Prostate gland (tissue), 2 donors: ENCODE data around the gene MS4A2.
"Not testable (repeated sequence)": the region's sequence is repeated elsewhere in the genome, so short reads cannot be mapped to it uniquely, and the experiment has no call there.

Experiments used
- POLR2A ChIP-seq: fragments of 450-650 bp; IDR thresholded peaks from one replicate; pipeline ENCODE4 v1.6.1; 2016; ENCODE audit warnings: antibody characterized with exemption, mild to moderate bottlenecking
- TF ChIP-seq, protein P1 (sequence below), 4 experiments: fragments of 200-600 bp in 2 of 4; fragments of 450-650 bp in 2 of 4; sonication (generic) in 2 of 4; IDR thresholded peaks; 1 replicate in 3 of 4; 2 replicates in 1 of 4; pipeline ENCODE4 v1.5.1; 2016 to 2019; ENCODE audit warnings: antibody characterized with exemption in 4 of 4, mild to moderate bottlenecking in 2 of 4, moderate library complexity in 2 of 4

DNA sequence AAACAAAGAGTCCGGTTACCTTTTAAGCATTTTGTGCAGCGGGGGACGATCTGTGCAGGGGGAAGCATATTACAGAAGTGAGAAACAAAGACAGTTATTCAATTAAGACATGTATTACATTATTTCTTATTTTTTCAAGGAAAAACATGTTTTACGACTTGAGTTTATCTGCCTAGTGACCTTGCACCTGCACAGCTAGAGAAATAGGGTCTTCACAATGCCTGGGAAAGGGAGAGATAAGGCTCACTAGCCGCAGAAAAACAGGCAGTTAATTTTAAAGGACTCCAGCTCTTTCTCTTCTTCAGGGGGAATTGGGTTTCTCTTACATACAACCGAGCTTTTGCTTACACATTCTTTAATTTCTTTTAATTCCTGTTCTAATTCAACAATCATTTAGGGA, 16.8 kb upstream of the MS4A2 start:
- TF ChIP-seq, protein P1, sequence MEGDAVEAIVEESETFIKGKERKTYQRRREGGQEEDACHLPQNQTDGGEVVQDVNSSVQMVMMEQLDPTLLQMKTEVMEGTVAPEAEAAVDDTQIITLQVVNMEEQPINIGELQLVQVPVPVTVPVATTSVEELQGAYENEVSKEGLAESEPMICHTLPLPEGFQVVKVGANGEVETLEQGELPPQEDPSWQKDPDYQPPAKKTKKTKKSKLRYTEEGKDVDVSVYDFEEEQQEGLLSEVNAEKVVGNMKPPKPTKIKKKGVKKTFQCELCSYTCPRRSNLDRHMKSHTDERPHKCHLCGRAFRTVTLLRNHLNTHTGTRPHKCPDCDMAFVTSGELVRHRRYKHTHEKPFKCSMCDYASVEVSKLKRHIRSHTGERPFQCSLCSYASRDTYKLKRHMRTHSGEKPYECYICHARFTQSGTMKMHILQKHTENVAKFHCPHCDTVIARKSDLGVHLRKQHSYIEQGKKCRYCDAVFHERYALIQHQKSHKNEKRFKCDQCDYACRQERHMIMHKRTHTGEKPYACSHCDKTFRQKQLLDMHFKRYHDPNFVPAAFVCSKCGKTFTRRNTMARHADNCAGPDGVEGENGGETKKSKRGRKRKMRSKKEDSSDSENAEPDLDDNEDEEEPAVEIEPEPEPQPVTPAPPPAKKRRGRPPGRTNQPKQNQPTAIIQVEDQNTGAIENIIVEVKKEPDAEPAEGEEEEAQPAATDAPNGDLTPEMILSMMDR (IDR thresholded peaks at IDR 0.05): not testable (repeated sequence)
- not testable (repeated sequence) for TF ChIP-seq POLR2A
